ENCODE results near the gene GLI3.

DNA sequence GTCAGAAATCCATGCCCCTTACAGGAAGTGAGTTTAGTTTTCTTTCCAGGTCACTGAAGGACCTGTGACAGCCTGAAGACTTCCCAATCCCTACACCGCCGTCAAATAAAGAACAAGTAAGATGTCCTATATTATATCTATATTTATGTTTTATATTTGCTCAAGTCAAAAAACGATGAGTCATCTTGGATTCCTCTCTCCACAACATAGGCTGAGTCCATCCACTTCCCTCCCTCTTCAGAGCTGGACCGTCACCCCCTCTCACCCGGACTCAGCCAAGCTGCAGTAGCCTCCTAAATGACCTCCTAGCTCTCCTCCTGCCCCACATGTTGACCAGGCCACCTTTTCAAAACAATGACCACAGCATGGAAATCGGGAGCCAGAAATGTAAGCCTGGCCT is 53.5 kb downstream of the GLI3 start:
- TF ChIP-seq, protein P1, sequence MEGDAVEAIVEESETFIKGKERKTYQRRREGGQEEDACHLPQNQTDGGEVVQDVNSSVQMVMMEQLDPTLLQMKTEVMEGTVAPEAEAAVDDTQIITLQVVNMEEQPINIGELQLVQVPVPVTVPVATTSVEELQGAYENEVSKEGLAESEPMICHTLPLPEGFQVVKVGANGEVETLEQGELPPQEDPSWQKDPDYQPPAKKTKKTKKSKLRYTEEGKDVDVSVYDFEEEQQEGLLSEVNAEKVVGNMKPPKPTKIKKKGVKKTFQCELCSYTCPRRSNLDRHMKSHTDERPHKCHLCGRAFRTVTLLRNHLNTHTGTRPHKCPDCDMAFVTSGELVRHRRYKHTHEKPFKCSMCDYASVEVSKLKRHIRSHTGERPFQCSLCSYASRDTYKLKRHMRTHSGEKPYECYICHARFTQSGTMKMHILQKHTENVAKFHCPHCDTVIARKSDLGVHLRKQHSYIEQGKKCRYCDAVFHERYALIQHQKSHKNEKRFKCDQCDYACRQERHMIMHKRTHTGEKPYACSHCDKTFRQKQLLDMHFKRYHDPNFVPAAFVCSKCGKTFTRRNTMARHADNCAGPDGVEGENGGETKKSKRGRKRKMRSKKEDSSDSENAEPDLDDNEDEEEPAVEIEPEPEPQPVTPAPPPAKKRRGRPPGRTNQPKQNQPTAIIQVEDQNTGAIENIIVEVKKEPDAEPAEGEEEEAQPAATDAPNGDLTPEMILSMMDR (IDR thresholded peaks at IDR 0.05) = no peak
- no peak for TF ChIP-seq POLR2A (IDR thresholded peaks at IDR 0.05)
